Esophagus squamous epithelium (tissue), 5 donors: ENCODE results near the gene ZNF398. TPM values are rescaled to one million over a fixed set of nuclear protein-coding genes. Genes with fewer than 3 reads are reported as not detected.
A peak's percentile ranks its signal among the peaks of the same experiment; 100 is the strongest.

ENCODE experiments used
- DNase-seq: peaks from one replicate; lab custom pipeline; 2025; lab: John Stamatoyannopoulos, UW
- H3K27ac ChIP-seq, 4 donors: fragments of 200-600 bp; sonication (generic); one replicate each; pipeline ENCODE4 v1.5.1; 2016 to 2019; ENCODE audit warnings: mild to moderate bottlenecking in 1 of 4
- H3K27me3 ChIP-seq, 4 donors: fragments of 200-600 bp; sonication (generic); 1 replicate in 3 of 4; 2 replicates in 1 of 4; pipeline versions ENCODE4 v1.5.1 to v1.6.0; 2017 to 2021; ENCODE audit warnings: antibody characterized with exemption in 1 of 4
- H3K36me3 ChIP-seq, 3 donors: fragments of 200-600 bp; sonication (generic); one replicate each; pipeline ENCODE4 v1.5.1; 2016 to 2019
- H3K4me1 ChIP-seq, 3 donors: fragments of 200-600 bp; sonication (generic); one replicate each; pipeline ENCODE4 v1.5.1; 2017 to 2019
- H3K4me3 ChIP-seq, 4 donors: fragments of 200-600 bp; sonication (generic); 1 replicate in 3 of 4; 2 replicates in 1 of 4; pipeline ENCODE4 v1.5.1; 2016 to 2019; ENCODE audit warnings: mild to moderate bottlenecking in 2 of 4, moderate library complexity in 1 of 4
- H3K9me3 ChIP-seq, 3 donors: fragments of 200-600 bp; sonication (generic); one replicate each; pipeline ENCODE4 v1.5.1; 2016 to 2019
- POLR2A ChIP-seq, 4 donors: fragments of 450-650 bp; IDR thresholded peaks; one replicate each; pipeline ENCODE4 v1.6.1; 2017; ENCODE audit warnings: antibody characterized with exemption in 4 of 4, mild to moderate bottlenecking in 4 of 4, moderate library complexity in 3 of 4
- WGBS, 2 donors: methylation state at CpG; one replicate each; pipeline ENCODE4 v1.1.5; 2018; 5-methylcytosine and 5-hydroxymethylcytosine counted together
- intact Hi-C: fragments of 100-400 bp; cut with DNase I; formaldehyde crosslinking; loops from one replicate; pipeline ENCODE4 v1.15.0; 2022
- small RNA-seq, 4 donors: library from RNA; depleted of rRNA; stranded (forward); fragments of <200 nt; gene quantifications; one replicate each; pipeline ENCODE3, GENCODE V24; 2016
- total RNA-seq, 4 donors: library from RNA; depleted of rRNA; stranded (reverse); fragments of >200 nt; gene quantifications; one replicate each; pipeline ENCODE4 v1.1.0, GENCODE V29; 2016
- TF ChIP-seq, protein P1 (sequence below), 6 experiments: fragments of 450-650 bp in 4 of 6; fragments of 200-600 bp in 2 of 6; sonication (generic) in 2 of 6; IDR thresholded peaks; one replicate each; pipeline ENCODE4 v1.5.1; 2016 to 2019; ENCODE audit warnings: antibody characterized with exemption in 6 of 6, mild to moderate bottlenecking in 4 of 6, moderate library complexity in 4 of 6
- donor health status: DM: yes; HTN: yes; CAD: no.

ZNF398 gene
- total RNA-seq, 4 donors from 2014 or later = 8.9 to 20.8 (median 12.6) TPM

DNA sequence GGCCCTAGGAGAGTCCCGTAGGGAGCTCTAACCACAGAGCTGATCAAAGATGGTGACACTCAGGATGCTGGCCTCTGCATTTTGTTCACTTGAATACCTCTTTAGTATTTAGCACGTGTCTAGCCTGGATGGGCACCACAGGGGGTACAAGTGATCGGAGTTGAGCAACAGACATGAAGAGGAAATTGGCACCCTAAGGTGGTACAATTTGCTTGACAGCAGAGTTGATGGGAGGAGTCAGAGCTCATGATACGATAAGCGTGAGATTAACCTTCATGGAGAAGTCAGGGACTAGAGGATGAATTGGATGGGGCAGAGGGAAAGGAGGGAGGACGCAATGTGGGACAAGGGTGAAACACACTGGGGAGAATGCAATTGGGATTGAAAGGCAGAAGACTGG, 82.3 kb downstream of the ZNF398 start:
- Histone ChIP-seq H3K36me3 (peaks cover 2 to 20% (median 7%) of the 10 kb centered on the region in 3 donors), H3K27ac (no peak overlapping the region), H3K4me3 (no peak overlapping the region), H3K9me3 (no peaks in the 10 kb centered on the region), H3K4me1 (peaks cover 0 to 23% (median 10%) of the 10 kb centered on the region in 3 donors), H3K27me3 (no peaks in the 10 kb centered on the region)
- DNase-seq = no peak
- TF ChIP-seq, protein P1, sequence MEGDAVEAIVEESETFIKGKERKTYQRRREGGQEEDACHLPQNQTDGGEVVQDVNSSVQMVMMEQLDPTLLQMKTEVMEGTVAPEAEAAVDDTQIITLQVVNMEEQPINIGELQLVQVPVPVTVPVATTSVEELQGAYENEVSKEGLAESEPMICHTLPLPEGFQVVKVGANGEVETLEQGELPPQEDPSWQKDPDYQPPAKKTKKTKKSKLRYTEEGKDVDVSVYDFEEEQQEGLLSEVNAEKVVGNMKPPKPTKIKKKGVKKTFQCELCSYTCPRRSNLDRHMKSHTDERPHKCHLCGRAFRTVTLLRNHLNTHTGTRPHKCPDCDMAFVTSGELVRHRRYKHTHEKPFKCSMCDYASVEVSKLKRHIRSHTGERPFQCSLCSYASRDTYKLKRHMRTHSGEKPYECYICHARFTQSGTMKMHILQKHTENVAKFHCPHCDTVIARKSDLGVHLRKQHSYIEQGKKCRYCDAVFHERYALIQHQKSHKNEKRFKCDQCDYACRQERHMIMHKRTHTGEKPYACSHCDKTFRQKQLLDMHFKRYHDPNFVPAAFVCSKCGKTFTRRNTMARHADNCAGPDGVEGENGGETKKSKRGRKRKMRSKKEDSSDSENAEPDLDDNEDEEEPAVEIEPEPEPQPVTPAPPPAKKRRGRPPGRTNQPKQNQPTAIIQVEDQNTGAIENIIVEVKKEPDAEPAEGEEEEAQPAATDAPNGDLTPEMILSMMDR (IDR thresholded peaks at IDR 0.05) = no peak
- no peak for TF ChIP-seq POLR2A (IDR thresholded peaks at IDR 0.05)
- WGBS, 2 donors = 64 to 69% methylated on average over 4 of the region's 6 CpGs
- intact Hi-C loops = no loop called here

DNA sequence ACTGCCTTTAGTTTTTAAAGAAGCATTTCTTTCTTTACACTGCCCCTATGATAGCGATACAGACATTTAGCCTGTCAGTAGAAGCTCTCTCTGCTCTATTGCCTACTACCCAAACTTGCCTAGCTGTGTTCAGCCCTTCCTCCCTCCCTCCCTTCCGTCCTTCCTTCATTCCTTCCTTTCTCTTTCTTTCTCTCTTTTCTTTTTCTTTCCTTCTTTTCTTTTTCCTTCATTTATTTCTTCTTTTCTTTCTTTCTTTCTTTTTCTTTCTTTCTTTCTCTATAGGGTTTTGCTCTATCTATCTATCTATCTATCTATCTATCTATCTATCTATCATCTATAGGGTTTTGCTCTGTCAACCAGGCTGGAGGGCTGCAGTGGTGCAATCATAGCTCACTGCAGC, 85.1 kb downstream of the ZNF398 start:
- peaks cover 0 to 26% (median 10%) of the 10 kb centered on the region in 3 donors for H3K4me1 ChIP-seq
- H3K4me3 ChIP-seq = no peak overlapping the region
- no peak for DNase-seq
- intact Hi-C loops = no loop called here
- WGBS, 2 donors = 70 to 71% methylated on average over 2 of the region's 2 CpGs
- no peak for TF ChIP-seq POLR2A (IDR thresholded peaks at IDR 0.05)
- TF ChIP-seq, protein P1 (IDR thresholded peaks at IDR 0.05) = no peak
- no peaks in the 10 kb centered on the region for H3K36me3 ChIP-seq
- H3K9me3 ChIP-seq = no peaks in the 10 kb centered on the region
- H3K27ac ChIP-seq = peak overlapping the region in 1 of 4 donors; percentile 63
- no peaks in the 10 kb centered on the region for H3K27me3 ChIP-seq

Small RNAs within 50 kb of the gene (small RNA-seq; reads per million reads assigned to genes)
- gene AC004890.1 (0 reads per million in 4 donors), gene RN7SL521P (0 to 0.15 (median 0.07) reads per million in 4 donors)

Other genes with a start within 250 kb of the ZNF398 start
- 100 to 1,000 TPM in 1 of 4 donors, 10 to 100 TPM in 3; 40.6 to 105 (median 86.1) TPM for gene PDIA4, start 118.9 kb upstream of the ZNF398 start, total RNA-seq
- gene ZNF786, start 56.7 kb upstream of the ZNF398 start, total RNA-seq = 10 to 100 TPM in 1 of 4 donors, 1 to 10 TPM in 3; 3.5 to 11.4 (median 6.1) TPM
- gene ZNF425, start 21.1 kb upstream of the ZNF398 start, total RNA-seq = 1 to 10 TPM; 1.8 to 4.8 (median 3.7) TPM
- 10 to 100 TPM; 13.9 to 21.7 (median 16.9) TPM for gene ZNF282, start 48.1 kb downstream of the ZNF398 start, total RNA-seq
- 10 to 100 TPM in 2 of 4 donors, 1 to 10 TPM in 2; 8.0 to 11.1 (median 10.2) TPM for gene ZNF212, start 92.2 kb downstream of the ZNF398 start, total RNA-seq
- gene ZNF783, start 114.7 kb downstream of the ZNF398 start, total RNA-seq = 10 to 100 TPM in 1 of 4 donors, 1 to 10 TPM in 3; 3.1 to 15.6 (median 4.8) TPM